Panc1 (cell line): ENCODE data around the gene DDB1.

ENCODE experiments used
- TF ChIP-seq, protein P1 (sequence below): fragments of 450-650 bp; IDR thresholded peaks from 2 replicates; pipeline ENCODE4 v1.5.1; 2017; ENCODE audit warnings: mild to moderate bottlenecking
- TF ChIP-seq, protein P2 (sequence below), 2 experiments: IDR thresholded peaks; 2 replicates each; pipeline ENCODE4 v1.6.1; 2011 to 2012; ENCODE audit warnings: low read depth in 2 of 2, control low read depth in 1 of 2, low read length in 1 of 2, mild to moderate bottlenecking in 1 of 2, moderate library complexity in 1 of 2; ENCODE audit not compliant: insufficient read depth in 1 of 2

DNA sequence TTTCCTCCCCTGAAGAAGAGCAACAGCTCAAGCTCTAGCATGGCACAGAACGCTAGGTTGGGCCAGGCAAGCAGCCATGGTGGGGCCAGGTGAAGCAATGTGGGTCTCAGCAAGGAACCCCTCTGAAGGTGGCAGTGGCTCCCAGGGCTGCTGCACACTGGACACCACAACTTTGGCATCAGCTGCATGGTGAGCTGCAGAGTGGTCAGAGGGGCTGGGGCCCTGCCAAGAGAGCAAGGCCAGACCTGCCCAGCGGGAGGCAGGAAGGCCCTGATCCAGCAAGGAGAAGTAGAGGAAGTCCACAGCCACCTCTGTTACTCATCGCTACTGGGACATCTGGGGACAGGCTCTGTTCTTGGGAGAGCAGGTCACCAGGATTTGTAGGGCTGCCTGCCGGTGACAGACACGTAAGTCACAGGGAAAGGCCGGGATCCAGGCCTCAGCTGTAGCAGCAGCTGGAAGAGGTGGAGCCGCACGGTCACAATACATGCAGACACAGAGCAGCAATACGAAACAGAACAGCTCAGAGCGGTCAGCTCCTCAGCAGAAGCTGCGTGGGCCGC, 16.4 kb upstream of the DDB1 start:
- TF ChIP-seq, protein P1, sequence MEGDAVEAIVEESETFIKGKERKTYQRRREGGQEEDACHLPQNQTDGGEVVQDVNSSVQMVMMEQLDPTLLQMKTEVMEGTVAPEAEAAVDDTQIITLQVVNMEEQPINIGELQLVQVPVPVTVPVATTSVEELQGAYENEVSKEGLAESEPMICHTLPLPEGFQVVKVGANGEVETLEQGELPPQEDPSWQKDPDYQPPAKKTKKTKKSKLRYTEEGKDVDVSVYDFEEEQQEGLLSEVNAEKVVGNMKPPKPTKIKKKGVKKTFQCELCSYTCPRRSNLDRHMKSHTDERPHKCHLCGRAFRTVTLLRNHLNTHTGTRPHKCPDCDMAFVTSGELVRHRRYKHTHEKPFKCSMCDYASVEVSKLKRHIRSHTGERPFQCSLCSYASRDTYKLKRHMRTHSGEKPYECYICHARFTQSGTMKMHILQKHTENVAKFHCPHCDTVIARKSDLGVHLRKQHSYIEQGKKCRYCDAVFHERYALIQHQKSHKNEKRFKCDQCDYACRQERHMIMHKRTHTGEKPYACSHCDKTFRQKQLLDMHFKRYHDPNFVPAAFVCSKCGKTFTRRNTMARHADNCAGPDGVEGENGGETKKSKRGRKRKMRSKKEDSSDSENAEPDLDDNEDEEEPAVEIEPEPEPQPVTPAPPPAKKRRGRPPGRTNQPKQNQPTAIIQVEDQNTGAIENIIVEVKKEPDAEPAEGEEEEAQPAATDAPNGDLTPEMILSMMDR: no peak
- TF ChIP-seq, protein P2, sequence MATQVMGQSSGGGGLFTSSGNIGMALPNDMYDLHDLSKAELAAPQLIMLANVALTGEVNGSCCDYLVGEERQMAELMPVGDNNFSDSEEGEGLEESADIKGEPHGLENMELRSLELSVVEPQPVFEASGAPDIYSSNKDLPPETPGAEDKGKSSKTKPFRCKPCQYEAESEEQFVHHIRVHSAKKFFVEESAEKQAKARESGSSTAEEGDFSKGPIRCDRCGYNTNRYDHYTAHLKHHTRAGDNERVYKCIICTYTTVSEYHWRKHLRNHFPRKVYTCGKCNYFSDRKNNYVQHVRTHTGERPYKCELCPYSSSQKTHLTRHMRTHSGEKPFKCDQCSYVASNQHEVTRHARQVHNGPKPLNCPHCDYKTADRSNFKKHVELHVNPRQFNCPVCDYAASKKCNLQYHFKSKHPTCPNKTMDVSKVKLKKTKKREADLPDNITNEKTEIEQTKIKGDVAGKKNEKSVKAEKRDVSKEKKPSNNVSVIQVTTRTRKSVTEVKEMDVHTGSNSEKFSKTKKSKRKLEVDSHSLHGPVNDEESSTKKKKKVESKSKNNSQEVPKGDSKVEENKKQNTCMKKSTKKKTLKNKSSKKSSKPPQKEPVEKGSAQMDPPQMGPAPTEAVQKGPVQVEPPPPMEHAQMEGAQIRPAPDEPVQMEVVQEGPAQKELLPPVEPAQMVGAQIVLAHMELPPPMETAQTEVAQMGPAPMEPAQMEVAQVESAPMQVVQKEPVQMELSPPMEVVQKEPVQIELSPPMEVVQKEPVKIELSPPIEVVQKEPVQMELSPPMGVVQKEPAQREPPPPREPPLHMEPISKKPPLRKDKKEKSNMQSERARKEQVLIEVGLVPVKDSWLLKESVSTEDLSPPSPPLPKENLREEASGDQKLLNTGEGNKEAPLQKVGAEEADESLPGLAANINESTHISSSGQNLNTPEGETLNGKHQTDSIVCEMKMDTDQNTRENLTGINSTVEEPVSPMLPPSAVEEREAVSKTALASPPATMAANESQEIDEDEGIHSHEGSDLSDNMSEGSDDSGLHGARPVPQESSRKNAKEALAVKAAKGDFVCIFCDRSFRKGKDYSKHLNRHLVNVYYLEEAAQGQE (IDR thresholded peaks at IDR 0.05; ENCODE audit: insufficient read depth in 1 of 2, low read depth in 2 of 2, low read length in 1 of 2): no peak
